GM19035 (cell line): ENCODE results near the gene DEFB131B.
"Not testable (repeated sequence)": the region's sequence is repeated elsewhere in the genome, so short reads cannot be mapped to it uniquely, and the experiment has no call there.

ENCODE experiments used
- ATAC-seq: cut with Tn5 transposase; IDR thresholded peaks from one replicate; pipeline ENCODE4 v1.9.1; 2021; ENCODE audit not compliant: unreplicated experiment

Gene DEFB131B

GRCh38 chr11:71910775-71911174, 32.5 kb downstream of the DEFB131B start:
- ATAC-seq, result not testable (repeated sequence)

- ATAC-seq, result not testable (repeated sequence)
Measured at GRCh38 chr11:71911321-71911985, 33.2 kb downstream of the DEFB131B start.

- not testable (repeated sequence) for ATAC-seq
Measured at GRCh38 chr11:71911986-71912340, 33.7 kb downstream of the DEFB131B start.

- no peak for ATAC-seq
Measured at GRCh38 chr11:71913756-71914526, 35.7 kb downstream of the DEFB131B start.

- no peak for ATAC-seq
Measured at GRCh38 chr11:71914617-71915189, 36.5 kb downstream of the DEFB131B start.

- ATAC-seq, result no peak
Measured at GRCh38 chr11:71917646-71918140, 39.4 kb downstream of the DEFB131B start.

GRCh38 chr11:71927820-71928736, 49.8 kb downstream of the DEFB131B start, which contains the start of gene XNDC1N:
Gene XNDC1N (minus strand): TSS chr11:71928594. CDS start chr11:71923353, 5,241 bp downstream.
- ATAC-seq, result peak; percentile 76

- peak; percentile 79 for ATAC-seq
Measured at GRCh38 chr11:71928737-71929443, 50.6 kb downstream of the DEFB131B start, which contains the start of gene RNF121. Gene RNF121 (plus strand): TSS chr11:71929046. CDS start chr11:71929062, 16 bp downstream.

GRCh38 chr11:71929491-71929890, 51.2 kb downstream of the DEFB131B start:
- ATAC-seq, result no peak

- ATAC-seq, result no peak
Measured at GRCh38 chr11:71930556-71931244, 52.4 kb downstream of the DEFB131B start.

GRCh38 chr11:71931245-71931602, 53.0 kb downstream of the DEFB131B start:
- ATAC-seq, result no peak

GRCh38 chr11:71933141-71933933, 55.1 kb downstream of the DEFB131B start:
- ATAC-seq, result no peak
